RPMI8226 (cell line): ENCODE results near the gene PTGR3.
"Not testable (repeated sequence)": the region's sequence is repeated elsewhere in the genome, so short reads cannot be mapped to it uniquely, and the experiment has no call there.

Experiments
- DNase-seq: peaks from one replicate; pipeline ENCODE4 v3.0.0-alpha.2; 2015

PTGR3 gene

DNA sequence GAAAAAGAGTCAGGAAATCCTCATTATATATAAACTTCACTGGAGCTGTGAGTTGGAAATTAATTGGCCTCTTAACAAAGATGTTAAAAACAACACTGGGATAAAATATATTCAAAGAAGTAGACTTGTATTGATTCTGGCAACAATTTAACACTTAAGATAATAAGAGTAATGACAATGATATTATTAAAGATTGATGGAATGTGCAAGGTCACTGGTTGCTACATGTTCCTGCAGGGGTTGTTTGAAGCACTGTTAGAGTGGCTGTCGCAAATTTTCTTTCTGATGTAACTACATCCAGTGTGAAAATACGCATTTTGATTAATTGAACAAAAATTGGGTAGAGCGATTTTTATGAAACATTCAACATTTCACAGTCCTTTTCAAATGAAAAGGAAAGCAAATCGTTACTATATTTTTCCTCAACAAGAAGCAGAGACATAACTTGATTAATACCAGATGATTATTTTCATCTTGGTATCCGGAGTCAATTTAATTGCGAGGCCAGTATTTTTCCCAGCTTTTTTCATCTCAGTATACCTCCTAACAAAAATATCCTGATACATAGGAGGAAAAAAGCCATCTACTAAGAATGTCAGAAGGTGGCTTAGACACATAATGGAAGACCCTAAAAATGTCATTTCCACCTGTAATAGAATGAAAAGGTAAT lies 6.1 kb downstream of the PTGR3 start:
- no peak for DNase-seq

DNA sequence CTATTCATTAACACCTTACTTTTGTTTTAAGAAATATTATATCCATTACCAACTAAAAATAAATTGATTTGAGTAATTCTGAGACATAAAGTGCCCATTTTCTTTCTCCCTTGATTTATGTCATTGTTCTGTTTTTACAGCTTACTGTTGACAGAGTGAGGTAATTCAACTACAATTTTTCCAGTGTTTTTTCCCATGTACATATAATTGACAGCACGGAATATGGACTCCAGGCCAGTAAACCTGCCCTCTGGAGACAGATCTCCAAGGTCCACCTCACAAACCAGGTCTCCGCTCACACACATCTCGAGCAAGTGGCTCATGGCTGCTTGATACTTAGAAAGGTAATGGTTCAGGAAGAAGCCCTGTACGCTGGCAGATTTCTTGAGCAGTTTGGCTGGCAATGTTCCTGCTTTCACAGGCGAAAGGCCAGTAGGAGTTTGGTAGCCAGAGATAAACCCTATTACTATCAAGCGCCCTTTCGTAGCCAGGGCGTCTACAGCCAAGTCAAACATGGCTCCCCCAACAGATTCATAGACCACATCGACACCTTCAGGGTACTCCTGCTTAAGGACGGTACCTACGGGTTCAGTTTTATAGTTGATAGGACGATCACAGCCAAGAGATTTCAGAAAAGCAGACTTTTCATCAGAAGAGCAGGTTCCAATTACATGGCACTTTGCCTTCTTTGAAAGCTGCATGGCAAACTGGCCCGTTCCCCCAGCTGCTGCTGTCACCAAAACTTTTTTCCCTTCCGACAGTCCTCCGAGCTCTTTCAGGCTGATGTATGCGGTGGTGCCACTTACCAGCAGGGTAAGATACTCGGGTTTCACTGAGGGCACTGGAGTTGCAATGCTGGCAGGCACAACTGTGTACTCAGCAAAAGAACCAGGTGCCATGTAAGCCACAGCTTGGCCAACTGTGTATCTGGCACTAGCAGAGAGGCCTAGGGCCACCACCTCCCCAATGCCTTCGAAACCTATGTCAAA lies 7.4 kb downstream of the PTGR3 start:
- no peak for DNase-seq

GRCh38 chr18:75200605-75201280 lies 8.2 kb downstream of the PTGR3 start:
- no peak for DNase-seq

DNA sequence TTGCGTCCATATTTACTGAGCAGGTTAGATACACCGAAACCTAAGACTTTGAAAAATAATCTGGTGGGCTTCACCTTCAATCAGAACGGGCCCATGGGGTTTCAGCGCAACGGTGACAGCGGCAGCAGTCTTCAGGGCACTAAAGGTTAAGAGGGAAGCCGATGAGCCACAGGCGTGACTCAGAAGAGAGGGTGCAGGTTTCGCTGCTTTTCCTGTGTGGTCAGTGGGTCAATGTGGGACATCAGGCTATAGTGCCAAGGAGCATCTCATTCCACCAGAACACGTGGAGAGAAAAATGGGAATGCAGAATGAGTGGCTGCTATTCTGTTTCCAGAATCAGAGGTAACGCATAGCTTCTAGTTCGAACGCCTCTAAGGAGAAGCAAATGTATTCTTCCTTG lies 8.9 kb downstream of the PTGR3 start:
- no peak for DNase-seq

GRCh38 chr18:75199327-75199726 lies 9.6 kb downstream of the PTGR3 start:
- no peak for DNase-seq

DNA sequence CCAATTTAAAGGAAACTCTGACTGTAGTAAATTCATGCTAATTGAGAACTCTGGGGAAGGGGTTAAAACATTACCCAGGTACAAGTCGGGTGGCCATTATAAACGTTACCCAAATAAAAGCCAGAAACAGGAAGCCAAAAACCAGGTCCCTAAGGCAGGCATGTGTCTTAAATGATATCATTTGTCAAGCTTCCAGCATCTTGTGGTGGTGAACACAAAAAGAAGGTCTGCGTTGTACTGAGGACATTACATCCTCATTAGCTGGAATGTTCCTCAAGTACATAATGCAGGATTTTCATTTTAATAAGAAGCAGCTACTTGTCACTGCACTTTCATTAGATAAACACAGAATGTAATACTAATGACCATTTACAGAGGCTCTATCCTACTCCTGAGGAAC lies 10.9 kb downstream of the PTGR3 start:
- no peak for DNase-seq

- no peak for DNase-seq
These were observed 16.0 kb downstream of the PTGR3 start for GRCh38 chr18:75192899-75193298.

DNA sequence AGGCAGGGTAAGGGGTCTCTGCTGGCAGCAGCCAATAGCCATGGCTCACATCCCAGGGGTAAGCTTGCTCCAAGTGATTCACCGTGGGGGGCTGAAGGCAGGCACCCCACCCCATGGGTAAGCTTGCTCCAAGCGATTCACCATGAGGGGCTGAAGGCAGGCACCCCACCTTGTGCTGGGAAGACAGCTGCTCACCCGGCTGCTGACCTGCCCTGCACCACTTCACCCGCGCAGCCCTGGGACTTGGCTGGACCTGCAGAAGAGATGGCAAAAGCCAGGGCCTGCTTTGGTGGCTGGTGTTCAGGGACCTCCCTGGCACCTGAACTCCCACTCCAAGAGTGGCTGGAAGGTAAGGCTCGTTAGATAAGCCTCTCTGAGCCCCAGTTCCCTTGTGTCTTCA lies 19.2 kb downstream of the PTGR3 start:
- no peak for DNase-seq

GRCh38 chr18:75187702-75188101 lies 21.2 kb downstream of the PTGR3 start:
- DNase-seq = not testable (repeated sequence)

DNA sequence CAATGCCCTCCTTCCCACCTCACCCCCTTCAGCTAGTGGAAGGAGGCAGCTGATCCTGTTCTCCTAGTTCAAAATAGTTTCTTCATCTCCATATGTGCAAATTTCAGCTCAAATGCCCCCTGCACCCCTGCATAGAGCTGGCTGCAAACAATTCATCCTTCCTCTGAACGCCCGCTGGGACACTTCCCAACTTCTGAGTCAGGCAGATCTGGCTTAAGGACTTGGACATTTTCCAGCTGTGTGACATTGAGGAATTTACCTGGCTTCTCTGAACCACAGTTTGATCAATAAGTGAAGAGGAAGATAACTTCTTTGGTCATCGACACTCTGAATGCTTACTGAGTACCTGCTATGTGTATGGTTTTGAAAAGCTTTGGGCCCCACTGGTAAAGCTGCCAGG lies 23.5 kb downstream of the PTGR3 start:
- no peak for DNase-seq

GRCh38 chr18:75183973-75184493 lies 24.9 kb downstream of the PTGR3 start:
- DNase-seq = no peak

- DNase-seq = no peak
These were observed 25.4 kb downstream of the PTGR3 start for GRCh38 chr18:75183524-75183923.

- DNase-seq = no peak
These were observed 28.9 kb downstream of the PTGR3 start for GRCh38 chr18:75179819-75180600.

- no peak for DNase-seq
These were observed 30.6 kb downstream of the PTGR3 start for GRCh38 chr18:75178376-75178775.

GRCh38 chr18:75176849-75177248 lies 32.1 kb downstream of the PTGR3 start:
- no peak for DNase-seq

DNA sequence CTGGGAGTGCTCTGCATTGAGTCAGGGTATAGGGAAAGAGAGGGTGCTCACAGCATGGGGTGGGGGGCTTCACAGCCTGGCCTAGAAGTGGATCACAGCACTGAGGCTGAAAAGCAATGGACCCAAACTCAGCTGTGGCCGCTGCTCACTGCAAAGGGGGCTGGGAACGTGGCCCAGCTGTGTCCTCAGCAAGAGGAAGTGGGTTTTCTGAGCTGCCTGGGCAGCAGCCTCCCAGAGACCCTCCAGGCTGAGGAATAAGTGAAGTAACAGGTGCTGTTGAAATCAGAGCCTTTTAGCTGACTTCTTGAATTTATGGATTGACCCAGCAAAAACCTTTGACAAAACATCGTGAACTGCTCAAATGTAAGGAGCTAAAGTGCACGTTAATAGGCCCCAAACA lies 35.2 kb downstream of the PTGR3 start:
- no peak for DNase-seq

DNA sequence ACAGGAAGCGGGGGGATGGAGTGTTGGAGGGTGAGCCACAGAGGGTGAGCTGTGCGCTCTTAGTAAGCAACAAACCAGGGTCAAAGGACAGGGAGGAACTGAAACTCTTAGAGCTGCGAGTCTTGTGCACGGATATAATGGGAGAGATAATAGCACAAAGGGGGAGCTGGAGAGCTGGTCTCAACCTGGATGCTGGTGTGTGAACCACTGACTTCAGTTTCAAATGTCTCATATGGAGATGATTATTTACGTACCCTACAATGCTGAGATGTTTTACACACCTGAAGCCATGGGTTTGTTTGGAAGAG lies 35.9 kb downstream of the PTGR3 start:
- peak; percentile 88 for DNase-seq

DNA sequence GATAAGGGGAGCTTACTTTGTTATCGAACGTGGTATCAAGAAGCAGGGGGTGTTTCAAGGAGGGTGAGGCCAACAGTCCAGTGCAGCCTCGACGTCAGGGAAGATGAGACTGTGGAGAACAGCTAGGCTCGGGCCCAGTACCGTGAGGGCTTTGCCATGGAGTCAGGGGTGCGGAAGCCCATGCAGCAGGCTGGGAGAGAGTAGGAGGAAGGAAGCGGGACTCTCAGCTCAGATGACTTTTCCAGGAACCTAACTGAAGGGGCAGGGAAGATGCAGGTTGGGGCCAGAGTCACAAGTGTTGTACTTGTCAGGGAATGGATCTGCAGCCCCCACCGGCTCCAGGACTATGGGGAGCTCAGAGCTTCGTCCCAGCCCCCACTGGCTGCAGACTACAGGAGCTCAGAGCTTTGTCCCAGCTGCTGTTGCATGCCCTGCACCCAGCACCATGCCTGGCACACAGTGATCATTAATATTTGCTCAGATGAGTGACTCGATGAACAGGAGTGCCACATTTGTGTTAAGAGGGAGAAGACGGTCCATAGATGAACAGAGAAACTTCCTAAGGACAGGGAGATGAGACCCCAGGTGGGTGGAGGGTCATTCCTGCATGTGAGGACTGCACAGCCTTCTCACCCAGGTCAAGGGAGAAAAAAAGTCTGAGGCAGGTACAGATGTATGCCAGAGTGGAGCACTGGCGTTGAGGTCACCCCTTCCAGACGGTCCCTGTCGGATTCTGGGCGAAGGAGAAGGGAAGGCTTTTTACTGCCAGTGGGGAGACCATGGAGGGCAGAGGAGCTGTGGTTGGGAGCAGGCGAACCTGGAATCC lies 36.4 kb downstream of the PTGR3 start:
- no peak for DNase-seq

GRCh38 chr18:75170916-75171315 lies 38.0 kb downstream of the PTGR3 start:
- no peak for DNase-seq

DNA sequence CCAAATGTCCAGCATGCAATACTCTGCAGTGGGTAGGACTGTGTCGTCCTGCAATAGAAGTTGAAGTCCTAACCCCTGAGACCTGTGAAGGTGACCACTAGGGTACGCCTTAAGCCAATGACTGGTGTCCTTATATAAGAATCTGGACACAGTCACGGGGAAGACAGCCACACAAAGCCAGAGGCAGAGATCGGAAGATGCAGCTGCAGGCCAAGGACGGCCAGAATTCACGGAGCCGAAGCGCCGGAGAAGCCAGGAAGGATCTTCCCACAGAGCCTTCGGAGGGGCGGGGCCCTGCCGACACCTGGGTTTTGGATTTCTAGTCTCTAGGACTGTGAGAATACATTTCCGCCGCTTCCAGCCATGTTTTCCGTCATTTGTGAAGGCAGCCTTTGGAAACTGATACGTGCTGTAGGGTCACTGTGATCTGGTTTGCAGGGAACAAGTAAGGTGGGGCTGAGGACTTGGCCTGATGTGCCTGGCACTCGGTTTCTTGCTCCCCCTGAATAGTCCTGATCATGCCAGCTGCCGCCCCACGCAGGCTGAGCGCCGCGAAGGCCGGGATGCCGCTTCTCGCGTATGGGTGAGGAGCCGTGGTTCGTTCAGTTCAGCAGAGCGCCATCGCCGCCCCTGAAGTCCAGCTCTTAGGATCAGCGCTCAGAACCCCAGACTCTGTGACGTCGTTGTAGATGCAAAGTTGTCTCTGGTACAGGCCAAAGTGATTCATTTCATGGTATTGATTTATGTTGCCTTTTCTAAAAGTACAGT lies 38.7 kb downstream of the PTGR3 start:
- no peak for DNase-seq

DNA sequence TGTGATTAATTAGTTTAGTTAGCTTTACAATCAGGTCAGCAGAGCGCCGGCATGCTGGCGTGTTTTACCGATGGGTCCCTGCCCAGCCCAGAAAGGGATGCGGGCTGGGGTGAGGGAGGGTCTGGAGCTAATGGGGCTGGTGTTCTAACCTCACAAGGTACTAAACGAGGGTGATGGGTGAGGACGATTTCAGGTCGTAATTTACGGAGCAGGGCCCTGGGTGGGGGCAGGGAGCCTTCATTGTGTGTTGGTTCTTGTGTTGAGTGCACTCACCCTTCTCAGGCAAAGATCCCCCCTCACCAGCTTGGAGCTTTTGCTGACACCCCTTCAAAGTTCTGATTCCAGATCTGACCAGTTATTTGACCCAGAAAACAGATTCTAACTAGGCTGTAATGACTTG lies 39.5 kb downstream of the PTGR3 start:
- no peak for DNase-seq
